Sigmoid colon (tissue), 7 donors: ENCODE data around the gene SLC15A3. TPM values are rescaled to one million over a fixed set of nuclear protein-coding genes. Genes with fewer than 3 reads are reported as not detected.

ENCODE experiments used
- DNase-seq: peaks from one replicate; pipeline ENCODE4 v3.0.0-alpha.2; 2019
- H3K27ac ChIP-seq, 4 donors: fragments of 200-600 bp; sonication (generic); one replicate each; pipeline ENCODE4 v1.5.1; 2016 to 2019; ENCODE audit warnings: mild to moderate bottlenecking in 1 of 4
- H3K27me3 ChIP-seq, 3 donors: fragments of 200-600 bp; sonication (generic); one replicate each; pipeline ENCODE4 v1.5.1; 2019; ENCODE audit warnings: mild to moderate bottlenecking in 1 of 3
- H3K36me3 ChIP-seq, 4 donors: fragments of 200-600 bp; sonication (generic); one replicate each; pipeline ENCODE4 v1.5.1; 2016 to 2019
- H3K4me1 ChIP-seq, 4 donors: fragments of 200-600 bp; sonication (generic); one replicate each; pipeline ENCODE4 v1.5.1; 2017 to 2019
- H3K4me3 ChIP-seq, 4 donors: fragments of 200-600 bp; sonication (generic); one replicate each; pipeline ENCODE4 v1.5.1; 2017 to 2019; ENCODE audit warnings: mild to moderate bottlenecking in 2 of 4, moderate library complexity in 1 of 4
- H3K9me3 ChIP-seq, 4 donors: fragments of 200-600 bp in 3 of 4; sonication (generic) in 3 of 4; one replicate each; pipeline versions ENCODE4 v1.5.1 to v1.6.1; 2013 to 2019
- EP300 ChIP-seq, 4 donors: sonication (generic); formaldehyde crosslinking; IDR thresholded peaks; one replicate each; pipeline ENCODE4 v1.6.1; 2017; ENCODE audit warnings: antibody characterized with exemption in 4 of 4
- POLR2A ChIP-seq, 2 donors: fragments of 450-650 bp; IDR thresholded peaks; one replicate each; pipeline ENCODE4 v1.6.1; 2016; ENCODE audit warnings: antibody characterized with exemption in 2 of 2, mild to moderate bottlenecking in 2 of 2, moderate library complexity in 2 of 2
- POLR2AphosphoS5 ChIP-seq, 4 donors: sonication (generic); formaldehyde crosslinking; IDR thresholded peaks; one replicate each; pipeline ENCODE4 v1.6.1; 2017; ENCODE audit warnings: antibody characterized with exemption in 4 of 4
- WGBS, 2 donors: extraction: QIAGEN DNeasy Blood & Tissue Kit; methylation state at CpG; one replicate each; pipeline ENCODE4 v1.1.7; 2013; 5-methylcytosine and 5-hydroxymethylcytosine counted together
- intact Hi-C: fragments of 100-400 bp; cut with DNase I; formaldehyde crosslinking; loops from one replicate; pipeline ENCODE4 v1.15.1; 2023
- polyA plus RNA-seq, 3 donors: library from polyadenylated mRNA; stranded (reverse); fragments of 200-250 nt; gene quantifications; one replicate each; pipeline ENCODE4 v1.2.3, GENCODE V29; 2013
- total RNA-seq, 4 donors: library from RNA; depleted of rRNA; stranded (reverse); fragments of >200 nt; gene quantifications; one replicate each; pipeline ENCODE4 v1.1.0, GENCODE V29; 2016
- TF ChIP-seq, protein P1 (sequence below), 4 experiments: fragments of 450-650 bp in 3 of 4; fragments of 200-600 bp in 1 of 4; IDR thresholded peaks; one replicate each; pipeline ENCODE4 v1.5.1; 2016 to 2019; ENCODE audit warnings: antibody characterized with exemption in 4 of 4, mild to moderate bottlenecking in 3 of 4, moderate library complexity in 2 of 4
- donor health status: healthy with polysubstance abuse.
- donor health status: Bipolar disorder and iron deficiency.
- donor health status: healthy.

Gene SLC15A3
- total and polyA plus RNA-seq, 7 donors: 12.8 to 43.9 (median 21.3) TPM

DNA sequence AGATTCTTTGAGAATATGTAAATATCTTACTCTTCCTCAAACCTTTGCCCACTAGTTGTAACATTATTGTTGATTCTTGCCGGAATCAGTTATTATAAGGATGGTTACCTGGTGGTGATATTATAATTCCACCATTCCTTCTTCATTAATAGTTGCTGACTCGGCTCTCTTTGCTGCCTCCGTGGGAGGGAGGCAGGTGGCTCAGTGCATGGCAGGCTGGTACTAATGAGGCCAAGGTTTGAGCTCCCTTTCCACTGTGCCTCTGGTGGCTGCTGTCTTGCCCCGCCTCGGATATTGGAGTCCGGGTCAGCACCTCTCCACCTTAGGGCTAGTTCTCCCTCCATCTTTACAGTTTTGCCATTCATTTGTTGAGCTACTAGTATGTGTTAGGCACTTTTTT lies 32.2 kb upstream of the SLC15A3 start:
- intact Hi-C loops: no loop called here
- no peak overlapping the region for H3K4me3 ChIP-seq
- TF ChIP-seq POLR2AphosphoS5 (IDR thresholded peaks at IDR 0.05) (no peak), POLR2A (IDR thresholded peaks at IDR 0.05) (no peak), EP300 (IDR thresholded peaks at IDR 0.05) (no peak)
- TF ChIP-seq, protein P1, sequence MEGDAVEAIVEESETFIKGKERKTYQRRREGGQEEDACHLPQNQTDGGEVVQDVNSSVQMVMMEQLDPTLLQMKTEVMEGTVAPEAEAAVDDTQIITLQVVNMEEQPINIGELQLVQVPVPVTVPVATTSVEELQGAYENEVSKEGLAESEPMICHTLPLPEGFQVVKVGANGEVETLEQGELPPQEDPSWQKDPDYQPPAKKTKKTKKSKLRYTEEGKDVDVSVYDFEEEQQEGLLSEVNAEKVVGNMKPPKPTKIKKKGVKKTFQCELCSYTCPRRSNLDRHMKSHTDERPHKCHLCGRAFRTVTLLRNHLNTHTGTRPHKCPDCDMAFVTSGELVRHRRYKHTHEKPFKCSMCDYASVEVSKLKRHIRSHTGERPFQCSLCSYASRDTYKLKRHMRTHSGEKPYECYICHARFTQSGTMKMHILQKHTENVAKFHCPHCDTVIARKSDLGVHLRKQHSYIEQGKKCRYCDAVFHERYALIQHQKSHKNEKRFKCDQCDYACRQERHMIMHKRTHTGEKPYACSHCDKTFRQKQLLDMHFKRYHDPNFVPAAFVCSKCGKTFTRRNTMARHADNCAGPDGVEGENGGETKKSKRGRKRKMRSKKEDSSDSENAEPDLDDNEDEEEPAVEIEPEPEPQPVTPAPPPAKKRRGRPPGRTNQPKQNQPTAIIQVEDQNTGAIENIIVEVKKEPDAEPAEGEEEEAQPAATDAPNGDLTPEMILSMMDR (IDR thresholded peaks at IDR 0.05): no peak
- H3K27ac ChIP-seq: no peak overlapping the region
- no peak for DNase-seq
- H3K9me3 ChIP-seq: no peaks in the 10 kb centered on the region
- H3K4me1 ChIP-seq: no peaks in the 10 kb centered on the region
- WGBS, 2 donors: 64 to 77% methylated on average over 6 of the region's 6 CpGs
- no peaks in the 10 kb centered on the region for H3K36me3 ChIP-seq
- H3K27me3 ChIP-seq: no peaks in the 10 kb centered on the region

GRCh38 chr11:60982184-60982583 lies 30.2 kb upstream of the SLC15A3 start:
- H3K36me3 ChIP-seq: no peaks in the 10 kb centered on the region
- 86 to 89% methylated on average over 8 of the region's 8 CpGs for WGBS, 2 donors
- TF ChIP-seq, protein P1 (IDR thresholded peaks at IDR 0.05): no peak
- TF ChIP-seq POLR2AphosphoS5 (IDR thresholded peaks at IDR 0.05) (no peak), EP300 (IDR thresholded peaks at IDR 0.05) (no peak), POLR2A (IDR thresholded peaks at IDR 0.05) (no peak)
- no peaks in the 10 kb centered on the region for H3K27me3 ChIP-seq
- no peak overlapping the region for H3K4me3 ChIP-seq
- H3K4me1 ChIP-seq: no peaks in the 10 kb centered on the region
- no peak for DNase-seq
- no peak overlapping the region for H3K27ac ChIP-seq
- intact Hi-C loops: no loop called here
- H3K9me3 ChIP-seq: no peaks in the 10 kb centered on the region

DNA sequence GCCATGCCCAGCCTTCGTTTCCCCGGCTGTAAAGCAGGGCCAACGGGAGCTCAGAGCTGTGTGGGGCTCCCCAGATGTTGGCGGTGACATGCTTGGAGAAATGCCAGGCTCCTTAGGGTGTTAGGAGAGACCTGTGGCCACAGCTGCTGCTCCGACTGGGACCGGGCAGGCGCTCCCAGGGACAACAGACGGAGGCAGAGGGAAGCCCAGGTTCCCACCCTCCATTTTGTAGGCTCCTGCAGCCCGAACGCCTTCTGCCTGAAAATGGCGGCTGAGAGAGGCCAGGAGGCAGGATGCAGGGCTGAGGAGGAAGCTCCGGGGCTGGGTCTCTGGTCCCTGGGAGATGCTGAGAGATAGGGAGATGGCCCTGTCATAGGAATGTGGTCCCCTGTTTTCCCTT lies 29.5 kb upstream of the SLC15A3 start:
- H3K36me3 ChIP-seq: no peaks in the 10 kb centered on the region
- no peaks in the 10 kb centered on the region for H3K27me3 ChIP-seq
- H3K9me3 ChIP-seq: no peaks in the 10 kb centered on the region
- 75 to 91% methylated on average over 12 of the region's 12 CpGs for WGBS, 2 donors
- DNase-seq: no peak
- no peaks in the 10 kb centered on the region for H3K4me1 ChIP-seq
- intact Hi-C loops: no loop called here
- no peak for TF ChIP-seq EP300 (IDR thresholded peaks at IDR 0.05)
- no peak for TF ChIP-seq POLR2AphosphoS5 (IDR thresholded peaks at IDR 0.05)
- no peak for TF ChIP-seq POLR2A (IDR thresholded peaks at IDR 0.05)
- TF ChIP-seq, protein P1 (IDR thresholded peaks at IDR 0.05): no peak
- H3K4me3 ChIP-seq: no peak overlapping the region
- H3K27ac ChIP-seq: no peak overlapping the region

GRCh38 chr11:60978546-60979380 lies 26.8 kb upstream of the SLC15A3 start:
- no peak for DNase-seq

More at GRCh38 chr11:60978546-60979380, 26.8 kb upstream of the SLC15A3 start:
- Histone ChIP-seq H3K9me3 (no peaks in the 10 kb centered on the region), H3K4me3 (no peak overlapping the region), H3K27ac (no peak overlapping the region), H3K36me3 (no peaks in the 10 kb centered on the region), H3K4me1 (no peaks in the 10 kb centered on the region), H3K27me3 (no peaks in the 10 kb centered on the region)
- TF ChIP-seq EP300 (IDR thresholded peaks at IDR 0.05) (no peak), POLR2A (IDR thresholded peaks at IDR 0.05) (no peak), POLR2AphosphoS5 (IDR thresholded peaks at IDR 0.05) (no peak)
- TF ChIP-seq, protein P1 (IDR thresholded peaks at IDR 0.05): no peak
- 70 to 86% methylated on average over 10 of the region's 10 CpGs for WGBS, 2 donors
- intact Hi-C loops: no loop called here
